ENCODE data around the gene DLGAP1. TPM values are rescaled to one million over a fixed set of nuclear protein-coding genes. Genes with fewer than 3 reads are reported as not detected.
A peak's percentile ranks its signal among the peaks of the same experiment; 100 is the strongest.

DLGAP1 gene
- total and polyA plus RNA-seq, 2 donors (not counting 1 experiment from before 2014, with no cell fraction given): 0.07 to 0.61 TPM

GRCh38 chr18:3593381-3593903 is 861.7 kb downstream of the DLGAP1 start:
- WGBS (ENCODE audit: insufficient coverage): 10% methylated on average over 2 of the region's 11 CpGs
- Histone ChIP-seq H3K9ac (ENCODE audit: low read length) (peak overlapping the region; percentile 68), H3K79me2 (ENCODE audit: control insufficient read depth, insufficient read depth, low read length) (no peaks in the 10 kb centered on the region), H3K4me3 (ENCODE audit: control extremely low read depth in 1 of 5, extremely low read depth in 1 of 5, insufficient read depth in 1 of 5, low read depth in 2 of 5, low read length in 4 of 5) (peak overlapping the region; percentile 8 to 72 (median 57)), H2AFZ (ENCODE audit: insufficient read depth, low read depth, low read length, poor library complexity, severe bottlenecking) (peak overlapping the region; percentile 72), H3K9me3 (ENCODE audit: control extremely low read depth in 1 of 3, control insufficient read depth in 2 of 3, insufficient read depth in 1 of 3, low read length in 2 of 3) (no peaks in the 10 kb centered on the region), H3K4me1 (ENCODE audit: control insufficient read depth in 2 of 2, insufficient read depth in 2 of 2, low read length in 2 of 2) (peaks cover 43 to 49% of the 10 kb centered on the region in 2 donors), H4K20me1 (ENCODE audit: control insufficient read depth, insufficient read depth, low read length, poor library complexity, severe bottlenecking) (peaks cover 3% of the 10 kb centered on the region), H3K36me3 (replicated peaks in 1 of 2; ENCODE audit: control extremely low read depth in 1 of 2, control insufficient read depth in 1 of 2, extremely low read depth in 1 of 2, insufficient read depth in 2 of 2, low read length in 1 of 2) (peaks cover 0 to 4% of the 10 kb centered on the region in 2 experiments), H3K4me2 (replicated peaks; ENCODE audit: low read depth, low read length, poor library complexity, severe bottlenecking) (peak overlapping the region; percentile 75), H3K27me3 (replicated peaks in 1 of 4; ENCODE audit: control extremely low read depth in 1 of 4, control insufficient read depth in 3 of 4, insufficient read depth in 4 of 4, low read length in 3 of 4) (no peaks in the 10 kb centered on the region), H3K27ac (ENCODE audit: low read length in 2 of 2) (peak overlapping the region; percentile 88 to 96)
- TF ChIP-seq CTCF (IDR thresholded peaks at IDR 0.05) (no peak), EZH2 (IDR thresholded peaks at IDR 0.05; ENCODE audit: borderline replicate concordance, insufficient read depth, low read depth, low read length, poor library complexity, severe bottlenecking) (no peak)
- ATAC-seq (ENCODE audit: low read depth) (no peak), DNase-seq (no peak)
- POLR2A ChIA-PET: interaction anchor here (0.7 to 4.6 kb wide), 20 partner anchors 9 to 956 kb away, joined by 3 to 73 read pairs (median 6); partner anchors contain the start of genes MYL12A, MYL12B, SMCHD1 and TGIF1
- intact Hi-C loops (cut with micrococcal nuclease): loop anchor here (5.0 to 10.0 kb wide), 3 partner anchors 331 to 939 kb away; partner anchors contain the start of genes MYL12B and SMCHD1
- Mint-ChIP-seq H3K9me3 (ENCODE audit: insufficient read depth) (no peaks in the 10 kb centered on the region), H3K4me3 (peak overlapping the region; percentile 91), H3K27me3 (no peaks in the 10 kb centered on the region), H3K4me1 (peaks cover 53% of the 10 kb centered on the region), H3K27ac (peak overlapping the region; percentile 98)
- CTCF ChIA-PET: interaction anchor here (0.6 to 5.9 kb wide), 29 partner anchors 9 to 313 kb away, joined by 3 to 96 read pairs (median 7); partner anchors contain the start of gene TGIF1

- Histone ChIP-seq H3K79me2 (ENCODE audit: control insufficient read depth, insufficient read depth, low read length) (no peaks in the 10 kb centered on the region), H3K36me3 (replicated peaks in 1 of 2; ENCODE audit: control extremely low read depth in 1 of 2, control insufficient read depth in 1 of 2, extremely low read depth in 1 of 2, insufficient read depth in 2 of 2, low read length in 1 of 2) (peaks cover 0 to 4% of the 10 kb centered on the region in 2 experiments), H3K4me2 (replicated peaks; ENCODE audit: low read depth, low read length, poor library complexity, severe bottlenecking) (peak overlapping the region; percentile 75), H2AFZ (ENCODE audit: insufficient read depth, low read depth, low read length, poor library complexity, severe bottlenecking) (peak overlapping the region; percentile 72), H3K27me3 (replicated peaks in 1 of 4; ENCODE audit: control extremely low read depth in 1 of 4, control insufficient read depth in 3 of 4, insufficient read depth in 4 of 4, low read length in 3 of 4) (no peaks in the 10 kb centered on the region), H3K4me1 (ENCODE audit: control insufficient read depth in 2 of 2, insufficient read depth in 2 of 2, low read length in 2 of 2) (peaks cover 43 to 45% of the 10 kb centered on the region in 2 donors), H3K27ac (ENCODE audit: low read length in 2 of 2) (peak overlapping the region; percentile 88 to 96), H3K9me3 (ENCODE audit: control extremely low read depth in 1 of 3, control insufficient read depth in 2 of 3, insufficient read depth in 1 of 3, low read length in 2 of 3) (peaks cover 0 to under 1% (median 0%) of the 10 kb centered on the region in 3 donors), H4K20me1 (ENCODE audit: control insufficient read depth, insufficient read depth, low read length, poor library complexity, severe bottlenecking) (peaks cover 3% of the 10 kb centered on the region), H3K4me3 (ENCODE audit: control extremely low read depth in 1 of 5, extremely low read depth in 1 of 5, insufficient read depth in 1 of 5, low read depth in 2 of 5, low read length in 4 of 5) (no peak overlapping the region), H3K9ac (ENCODE audit: low read length) (no peak overlapping the region)
- DNase-seq (no peak), ATAC-seq (ENCODE audit: low read depth) (no peak)
- ChIA-PET POLR2A (interaction anchor here (0.7 to 4.6 kb wide), 4 partner anchors 8 to 145 kb away, joined by 5 to 73 read pairs (median 42); partner anchors contain the start of gene TGIF1), CTCF (interaction anchor here (0.6 to 5.9 kb wide), 6 partner anchors 10 to 344 kb away, joined by 3 to 96 read pairs (median 40); no protein-coding TSS in a partner anchor)
- Mint-ChIP-seq H3K27ac (peak overlapping the region; percentile 98), H3K9me3 (ENCODE audit: insufficient read depth) (no peaks in the 10 kb centered on the region), H3K4me1 (peaks cover 52% of the 10 kb centered on the region), H3K4me3 (peak overlapping the region; percentile 91), H3K27me3 (no peaks in the 10 kb centered on the region)
- intact Hi-C loops (cut with micrococcal nuclease): loop anchor here (5.0 to 10.0 kb wide), 3 partner anchors 331 to 938 kb away; partner anchors contain the start of genes MYL12B and SMCHD1
- WGBS (ENCODE audit: insufficient coverage): 100% methylated on average over 1 of the region's 6 CpGs
- TF ChIP-seq CTCF (IDR thresholded peaks at IDR 0.05): peak; percentile 14
- no peak for TF ChIP-seq EZH2 (IDR thresholded peaks at IDR 0.05; ENCODE audit: borderline replicate concordance, insufficient read depth, low read depth, low read length, poor library complexity, severe bottlenecking)
Measured at GRCh38 chr18:3592864-3593263, 862.2 kb downstream of the DLGAP1 start.
